Activated naive CD8-positive, alpha-beta T cell (primary cell): Measurements from ENCODE around the gene FGD3.
A peak's percentile ranks its signal among the peaks of the same experiment; 100 is the strongest.

Experiments used
- H3K27ac Mint-ChIP-seq: one replicate; pipeline ENCODE4 v1.8.0; 2021; ENCODE audit warnings: mixed read lengths
- H3K27me3 Mint-ChIP-seq: one replicate; pipeline ENCODE4 v1.8.0; 2021; ENCODE audit warnings: mixed read lengths
- H3K36me3 Mint-ChIP-seq: one replicate; pipeline ENCODE4 v1.8.0; 2021; ENCODE audit warnings: mixed read lengths
- H3K4me1 Mint-ChIP-seq: one replicate; pipeline ENCODE4 v1.8.0; 2021; ENCODE audit warnings: low read depth, mixed read lengths
- H3K4me3 Mint-ChIP-seq: one replicate; pipeline ENCODE4 v1.8.0; 2021; ENCODE audit warnings: mild to moderate bottlenecking, mixed read lengths
- H3K9me3 Mint-ChIP-seq: one replicate; pipeline ENCODE4 v1.8.0; 2021; ENCODE audit warnings: low read depth, mixed read lengths

The FGD3 gene

DNA sequence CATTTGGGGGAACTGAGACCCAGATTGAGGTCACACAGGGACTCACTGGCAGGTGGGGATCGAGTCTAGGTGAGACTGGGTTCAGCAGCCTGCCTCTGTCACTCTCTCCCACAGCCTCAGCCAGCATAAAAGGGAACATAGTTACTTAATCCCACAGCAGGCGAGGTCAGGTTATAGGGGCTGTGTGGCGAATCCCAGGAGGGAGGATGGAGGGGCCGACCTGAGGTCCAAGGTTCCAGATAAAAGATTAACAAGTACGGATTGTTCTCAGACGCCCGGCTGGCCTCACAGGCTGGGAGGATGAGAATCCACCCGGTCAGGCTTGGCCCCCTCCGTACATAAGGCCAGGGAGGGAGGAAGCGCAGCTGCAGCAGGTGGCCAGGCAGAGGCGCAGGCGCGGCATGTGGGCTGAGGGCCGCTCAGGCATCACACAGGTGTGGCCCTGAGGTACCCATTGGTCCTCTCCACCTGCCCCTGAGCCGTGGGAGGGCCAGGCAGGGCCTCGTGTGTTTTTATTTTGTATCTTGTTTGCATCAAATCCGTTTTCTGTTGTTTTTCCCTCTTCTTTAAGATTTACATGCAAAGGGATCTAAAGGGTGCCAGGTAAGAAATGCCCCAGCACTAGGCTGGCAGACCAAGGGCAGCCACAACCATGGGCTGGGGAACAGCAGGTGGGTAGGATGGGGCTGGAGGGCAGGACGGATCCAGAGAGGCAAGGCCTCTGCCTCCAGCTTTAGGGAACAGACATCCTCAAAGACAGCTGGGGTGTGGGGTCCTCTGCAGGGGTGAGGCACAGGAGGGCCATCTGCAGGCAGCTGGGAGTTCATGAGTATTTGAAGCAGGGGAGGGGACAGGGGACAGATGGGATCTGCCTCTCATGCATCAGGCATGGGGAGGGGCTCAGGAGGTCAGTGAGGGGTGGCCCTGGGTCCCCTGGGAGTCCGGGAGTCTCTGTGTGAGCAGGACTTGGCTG, 114.8 kb downstream of the FGD3 start:
- H3K4me1 Mint-ChIP-seq: peaks cover 77% of the 10 kb centered on the region
- H3K4me3 Mint-ChIP-seq: peak overlapping the region; percentile 91
- H3K9me3 Mint-ChIP-seq: no peaks in the 10 kb centered on the region
- peaks cover 2% of the 10 kb centered on the region for H3K36me3 Mint-ChIP-seq
- H3K27ac Mint-ChIP-seq: peak overlapping the region; percentile 98
- H3K27me3 Mint-ChIP-seq: no peaks in the 10 kb centered on the region

DNA sequence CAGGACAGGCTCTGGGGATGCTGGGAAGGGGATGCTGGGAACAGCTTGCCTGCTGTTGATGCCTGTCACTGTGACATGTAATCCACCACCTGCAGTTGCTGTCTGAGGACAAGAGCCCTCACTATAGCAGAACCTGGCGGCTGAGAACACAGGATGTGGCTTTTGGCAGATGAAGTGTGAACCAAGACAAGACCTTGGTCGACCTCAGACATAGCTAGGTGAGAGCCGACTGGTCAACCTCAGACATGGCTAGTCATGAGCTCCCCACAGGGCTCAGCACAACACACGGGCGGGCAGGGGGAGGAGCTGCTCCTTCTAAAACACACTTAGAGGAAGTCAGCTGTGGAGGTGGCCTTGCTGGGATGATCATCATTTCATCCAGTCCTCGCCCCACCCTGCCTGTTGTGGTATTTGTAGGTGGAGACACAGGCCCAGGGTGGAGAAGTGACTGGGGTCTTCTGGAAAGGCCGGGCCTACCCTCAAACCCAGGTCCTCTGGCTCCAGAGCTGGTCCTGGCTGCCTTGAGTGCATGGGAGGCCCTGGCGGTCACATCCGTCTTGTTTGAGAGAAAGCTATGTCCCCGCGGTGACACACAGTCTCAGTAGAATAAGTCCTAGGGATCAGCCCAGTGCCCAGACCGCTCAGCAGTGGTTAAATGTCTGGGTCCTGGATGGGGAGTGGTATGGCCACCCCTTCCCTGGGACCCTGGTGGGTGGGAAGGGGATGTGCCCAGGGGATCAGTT, 117.2 kb downstream of the FGD3 start:
- H3K27me3 Mint-ChIP-seq: no peaks in the 10 kb centered on the region
- no peaks in the 10 kb centered on the region for H3K9me3 Mint-ChIP-seq
- H3K4me3 Mint-ChIP-seq: peak overlapping the region; percentile 85
- peaks cover 2% of the 10 kb centered on the region for H3K36me3 Mint-ChIP-seq
- H3K4me1 Mint-ChIP-seq: peaks cover 89% of the 10 kb centered on the region
- H3K27ac Mint-ChIP-seq: peak overlapping the region; percentile 98

DNA sequence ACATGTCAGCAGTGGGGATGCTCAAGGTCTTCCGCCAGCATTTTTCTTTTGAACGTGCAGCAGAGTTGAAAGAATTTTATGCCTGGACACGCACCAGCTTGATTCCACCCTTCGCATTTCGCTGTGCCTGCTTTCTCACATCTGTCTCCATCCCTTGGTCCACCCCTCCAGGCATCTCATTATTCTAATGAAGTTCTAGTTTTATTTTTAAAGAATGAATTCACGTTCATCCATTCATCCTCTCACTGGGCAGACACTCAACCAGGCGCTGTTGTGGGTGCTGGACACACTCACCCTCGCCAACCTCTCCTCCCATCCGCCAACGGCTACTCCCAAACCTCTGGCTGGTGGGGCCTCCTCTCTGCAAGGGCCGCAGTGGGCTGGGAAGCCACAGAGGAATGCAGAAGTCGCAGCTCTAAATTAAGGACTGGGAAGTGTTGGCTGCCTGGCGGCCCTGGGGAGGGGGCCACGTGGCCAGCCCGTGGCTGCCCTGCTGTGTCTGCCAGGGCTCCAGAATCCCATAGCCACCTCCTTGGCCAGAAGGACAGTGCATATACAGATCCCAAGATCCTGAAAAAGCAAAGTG, 117.9 kb downstream of the FGD3 start:
- Mint-ChIP-seq H3K27ac (peak overlapping the region; percentile 98), H3K36me3 (peaks cover 2% of the 10 kb centered on the region), H3K4me3 (peak overlapping the region; percentile 85), H3K27me3 (no peaks in the 10 kb centered on the region), H3K4me1 (peaks cover 88% of the 10 kb centered on the region), H3K9me3 (no peaks in the 10 kb centered on the region)

GRCh38 chr9:93066978-93067603, 119.8 kb downstream of the FGD3 start:
- Mint-ChIP-seq H3K27me3 (no peaks in the 10 kb centered on the region), H3K4me3 (peak overlapping the region; percentile 6), H3K36me3 (peaks cover 6% of the 10 kb centered on the region), H3K9me3 (no peaks in the 10 kb centered on the region), H3K27ac (peak overlapping the region; percentile 94), H3K4me1 (peaks cover 84% of the 10 kb centered on the region)

DNA sequence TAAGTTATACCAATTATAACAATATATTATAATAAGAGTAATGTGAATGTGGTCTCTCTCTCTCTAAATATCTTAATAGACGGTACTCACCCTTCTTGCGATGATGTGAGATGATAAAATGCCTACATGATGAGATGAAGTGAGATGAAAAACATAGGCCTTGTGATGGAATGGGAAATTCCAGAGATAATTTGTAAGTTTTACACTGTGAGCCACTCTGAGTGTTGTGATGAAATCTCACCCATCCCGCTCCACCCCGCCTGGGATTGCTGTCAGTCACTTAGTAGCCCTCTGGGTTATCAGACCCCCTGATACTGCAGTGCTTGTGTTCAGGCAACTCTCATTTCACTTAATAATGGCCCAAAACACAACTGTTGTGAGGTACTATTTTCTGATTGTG, 121.6 kb downstream of the FGD3 start:
- no peak overlapping the region for H3K4me3 Mint-ChIP-seq
- H3K27me3 Mint-ChIP-seq: no peaks in the 10 kb centered on the region
- no peaks in the 10 kb centered on the region for H3K9me3 Mint-ChIP-seq
- H3K36me3 Mint-ChIP-seq: peaks cover 6% of the 10 kb centered on the region
- peak overlapping the region; percentile 86 for H3K27ac Mint-ChIP-seq
- H3K4me1 Mint-ChIP-seq: peaks cover 82% of the 10 kb centered on the region

- H3K4me1 Mint-ChIP-seq: peaks cover 74% of the 10 kb centered on the region
- H3K27ac Mint-ChIP-seq: peak overlapping the region; percentile 91
- H3K27me3 Mint-ChIP-seq: no peaks in the 10 kb centered on the region
- peaks cover 6% of the 10 kb centered on the region for H3K36me3 Mint-ChIP-seq
- no peaks in the 10 kb centered on the region for H3K9me3 Mint-ChIP-seq
- no peak overlapping the region for H3K4me3 Mint-ChIP-seq
Observed at GRCh38 chr9:93071464-93071863, 124.1 kb downstream of the FGD3 start.

DNA sequence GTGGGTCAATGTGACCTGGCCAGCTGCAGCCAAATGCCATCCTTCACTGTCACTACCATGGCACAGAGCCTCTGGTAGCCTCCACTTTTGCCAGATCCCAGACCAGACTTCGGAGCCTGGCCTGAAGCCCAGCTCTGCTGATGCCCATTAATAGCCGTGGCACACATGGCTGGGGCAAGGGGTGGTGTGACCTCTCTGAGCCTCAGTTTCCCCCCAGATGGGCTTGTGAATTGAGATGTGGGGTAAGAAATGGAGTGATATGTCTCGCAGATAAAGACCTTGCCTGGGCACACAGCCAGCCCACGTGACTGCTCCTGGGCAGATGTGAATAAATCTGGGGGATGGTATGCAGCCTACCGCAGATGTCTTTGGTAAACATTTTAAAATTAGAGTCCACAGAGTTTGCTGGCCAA, 125.1 kb downstream of the FGD3 start:
- Mint-ChIP-seq H3K4me3 (peak overlapping the region; percentile 23), H3K4me1 (peaks cover 72% of the 10 kb centered on the region), H3K9me3 (no peaks in the 10 kb centered on the region), H3K36me3 (peaks cover 5% of the 10 kb centered on the region), H3K27me3 (no peaks in the 10 kb centered on the region), H3K27ac (peak overlapping the region; percentile 69)

GRCh38 chr9:93076101-93076791, 128.9 kb downstream of the FGD3 start:
- peak overlapping the region; percentile 41 for H3K27ac Mint-ChIP-seq
- H3K4me1 Mint-ChIP-seq: peaks cover 44% of the 10 kb centered on the region
- peaks cover 5% of the 10 kb centered on the region for H3K36me3 Mint-ChIP-seq

DNA sequence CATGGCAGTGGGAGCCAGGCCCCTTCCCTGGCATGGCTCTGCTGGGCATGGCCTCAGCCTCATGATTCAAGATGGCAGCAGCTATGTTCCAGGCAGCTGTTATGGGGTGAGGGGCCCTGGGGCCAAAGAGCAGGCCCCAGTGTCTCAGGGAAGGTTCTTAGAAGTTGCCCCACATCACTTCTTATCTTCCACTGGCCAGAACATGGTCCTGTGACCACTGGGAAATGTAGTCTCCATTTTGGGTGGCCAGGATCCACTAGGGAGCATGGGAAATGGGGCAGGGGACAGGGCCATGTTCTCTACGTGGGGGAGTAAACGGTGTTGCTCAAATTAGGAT, 129.4 kb downstream of the FGD3 start:
- Mint-ChIP-seq H3K36me3 (peaks cover 2% of the 10 kb centered on the region), H3K4me1 (peaks cover 42% of the 10 kb centered on the region), H3K4me3 (no peak overlapping the region), H3K27me3 (no peaks in the 10 kb centered on the region), H3K9me3 (no peaks in the 10 kb centered on the region), H3K27ac (peak overlapping the region; percentile 61)

More at GRCh38 chr9:93076101-93076791, 128.9 kb downstream of the FGD3 start:
- no peaks in the 10 kb centered on the region for H3K27me3 Mint-ChIP-seq
- no peak overlapping the region for H3K4me3 Mint-ChIP-seq
- H3K9me3 Mint-ChIP-seq: no peaks in the 10 kb centered on the region

- Mint-ChIP-seq H3K36me3 (peaks cover 2% of the 10 kb centered on the region), H3K9me3 (no peaks in the 10 kb centered on the region), H3K27ac (peak overlapping the region; percentile 12), H3K27me3 (no peaks in the 10 kb centered on the region), H3K4me1 (peaks cover 39% of the 10 kb centered on the region), H3K4me3 (no peak overlapping the region)
Observed at GRCh38 chr9:93077367-93077766, 130.0 kb downstream of the FGD3 start.

DNA sequence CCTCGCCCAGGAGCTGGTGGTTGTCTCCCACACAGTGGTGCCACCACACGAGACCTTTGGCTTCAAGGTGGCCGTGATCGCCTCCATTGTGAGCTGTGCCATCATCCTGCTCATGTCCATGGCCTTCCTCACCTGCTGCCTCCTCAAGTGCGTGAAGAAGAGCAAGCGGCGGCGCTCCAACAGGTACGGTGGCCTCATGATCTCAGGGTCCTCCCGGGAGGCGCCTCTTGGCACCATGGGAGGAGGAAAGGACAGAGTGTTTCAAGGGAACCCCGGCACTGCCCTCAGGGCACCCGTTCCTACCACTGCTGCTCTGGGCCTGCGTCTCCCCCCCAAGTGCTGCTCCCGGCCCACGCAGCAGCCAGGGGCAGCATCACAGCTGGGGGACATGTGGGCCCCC, 130.5 kb downstream of the FGD3 start:
- peaks cover 2% of the 10 kb centered on the region for H3K36me3 Mint-ChIP-seq
- H3K9me3 Mint-ChIP-seq: no peaks in the 10 kb centered on the region
- H3K4me1 Mint-ChIP-seq: peaks cover 38% of the 10 kb centered on the region
- no peak overlapping the region for H3K4me3 Mint-ChIP-seq
- H3K27ac Mint-ChIP-seq: peak overlapping the region; percentile 12
- H3K27me3 Mint-ChIP-seq: no peaks in the 10 kb centered on the region

DNA sequence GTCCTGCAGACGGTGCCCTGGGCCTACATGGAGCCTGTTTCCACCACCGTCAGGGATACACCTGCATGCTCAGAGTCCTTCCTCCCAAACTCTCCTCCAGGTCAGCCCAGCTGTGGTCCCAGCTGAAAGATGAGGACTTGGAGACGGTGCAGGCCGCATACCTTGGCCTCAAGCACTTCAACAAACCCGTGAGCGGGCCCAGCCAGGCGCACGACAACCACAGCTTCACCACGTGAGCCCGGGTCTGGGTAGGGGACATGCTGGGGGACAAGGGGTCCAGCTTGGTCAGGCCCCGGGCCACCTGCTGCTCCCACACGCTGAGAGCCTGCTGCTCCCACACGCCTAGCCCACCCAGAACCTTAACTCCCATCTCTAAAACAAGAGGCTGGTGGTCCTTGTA, 132.0 kb downstream of the FGD3 start:
- Mint-ChIP-seq H3K27me3 (no peaks in the 10 kb centered on the region), H3K4me3 (no peak overlapping the region), H3K27ac (no peak overlapping the region), H3K4me1 (peaks cover 38% of the 10 kb centered on the region), H3K36me3 (peaks cover 4% of the 10 kb centered on the region), H3K9me3 (no peaks in the 10 kb centered on the region)

DNA sequence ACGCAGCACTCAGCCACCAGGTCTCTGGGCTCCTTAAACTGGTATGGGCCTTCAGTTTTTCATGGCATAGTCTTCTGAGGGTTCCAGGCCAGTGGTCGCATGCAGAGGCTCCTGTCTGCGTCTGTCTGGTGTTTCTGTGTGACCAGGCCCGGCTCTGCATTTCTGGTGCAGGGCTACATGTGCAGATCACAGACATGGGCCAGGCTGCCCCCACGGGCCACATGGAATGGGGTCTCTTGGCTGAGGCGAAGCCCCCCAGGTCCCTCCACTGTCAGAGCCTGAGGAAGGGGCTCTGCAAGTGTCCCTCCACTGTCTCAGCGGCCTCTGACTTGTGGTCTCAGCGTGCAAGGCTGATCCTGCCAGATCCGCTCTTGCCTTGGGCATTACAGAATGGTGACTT, 133.1 kb downstream of the FGD3 start:
- H3K27ac Mint-ChIP-seq: peak overlapping the region; percentile 42
- no peak overlapping the region for H3K4me3 Mint-ChIP-seq
- H3K36me3 Mint-ChIP-seq: peaks cover 5% of the 10 kb centered on the region
- no peaks in the 10 kb centered on the region for H3K27me3 Mint-ChIP-seq
- no peaks in the 10 kb centered on the region for H3K9me3 Mint-ChIP-seq
- H3K4me1 Mint-ChIP-seq: peaks cover 29% of the 10 kb centered on the region

DNA sequence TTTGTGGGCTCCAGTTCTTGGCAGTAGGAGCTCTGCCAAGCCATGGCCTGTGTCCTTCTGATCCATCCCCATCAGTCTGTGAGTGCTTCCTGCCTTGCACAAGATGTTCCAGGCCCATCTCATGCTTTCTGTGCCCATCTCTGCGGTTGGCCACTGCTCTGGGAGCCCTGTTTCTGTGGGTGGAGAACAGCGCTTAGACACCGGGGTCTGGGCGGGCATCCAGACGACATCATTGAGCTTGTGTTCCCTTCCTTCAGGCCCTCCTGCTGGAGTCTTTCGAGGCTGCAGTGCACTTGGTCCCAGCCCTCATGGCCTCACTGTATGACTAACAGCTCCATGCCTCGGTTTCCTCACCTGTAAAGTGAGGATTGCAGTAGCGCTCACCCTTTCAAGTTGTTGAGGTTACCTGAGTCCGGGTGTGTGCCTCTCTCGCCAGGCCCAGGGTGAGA, 133.8 kb downstream of the FGD3 start:
- Mint-ChIP-seq H3K4me3 (no peak overlapping the region), H3K27me3 (no peaks in the 10 kb centered on the region), H3K27ac (peak overlapping the region; percentile 42), H3K4me1 (peaks cover 27% of the 10 kb centered on the region), H3K36me3 (peaks cover 10% of the 10 kb centered on the region), H3K9me3 (no peaks in the 10 kb centered on the region)
